Psoas muscle (tissue), 8 donors: Measurements from ENCODE around the gene RHOBTB3. TPM values are rescaled to one million over a fixed set of nuclear protein-coding genes. Genes with fewer than 3 reads are reported as not detected.
"Not testable (repeated sequence)": the region's sequence is repeated elsewhere in the genome, so short reads cannot be mapped to it uniquely, and the experiment has no call there.

Experiments used
- ATAC-seq, 4 donors: fragments of 200-7000 bp; cut with Tn5 transposase; one replicate each; pipeline ENCODE4 v1.9.1; 2020; ENCODE audit warnings: moderate library complexity in 3 of 4, mild to moderate bottlenecking in 2 of 4
- DNase-seq, 2 donors: peaks; one replicate each; pipeline ENCODE4 v3.0.0-alpha.2; 2020
- H3K27ac ChIP-seq: fragments of 200-600 bp; one replicate; pipeline ENCODE4 v1.8.0; 2022
- H3K27me3 ChIP-seq, 3 donors: fragments of 200-600 bp in 1 of 3; one replicate each; pipeline versions ENCODE4 v1.6.1 to v1.8.0; 2013 to 2022; ENCODE audit warnings: low read length in 2 of 3, mild to moderate bottlenecking in 2 of 3, moderate library complexity in 1 of 3; ENCODE audit not compliant: insufficient read depth in 3 of 3
- H3K36me3 ChIP-seq, 2 donors: fragments of 200-600 bp in 1 of 2; one replicate each; pipeline versions ENCODE4 v1.6.1 to v1.8.0; 2013 to 2022; ENCODE audit warnings: low read depth in 1 of 2, mild to moderate bottlenecking in 1 of 2, moderate library complexity in 1 of 2; ENCODE audit not compliant: insufficient read depth in 1 of 2
- H3K4me1 ChIP-seq: fragments of 200-600 bp; one replicate; pipeline ENCODE4 v1.8.0; 2022
- H3K4me3 ChIP-seq: fragments of 200-600 bp; one replicate; pipeline ENCODE4 v1.8.0; 2022; ENCODE audit warnings: mild to moderate bottlenecking
- H3K9me3 ChIP-seq: fragments of 200-600 bp; one replicate; pipeline ENCODE4 v1.8.0; 2022
- CTCF ChIP-seq: fragments of 200-600 bp; IDR thresholded peaks from one replicate; pipeline ENCODE4 v1.8.0; 2022; ENCODE audit warnings: antibody characterized with exemption
- WGBS, 3 donors: extraction: QIAGEN DNeasy Blood & Tissue Kit; methylation state at CpG; one replicate each; pipeline versions ENCODE4 v1.1.6 to v1.1.7; 2013; 5-methylcytosine and 5-hydroxymethylcytosine counted together
- intact Hi-C, 2 donors: fragments of 100-400 bp; cut with DNase I; formaldehyde crosslinking; loops; one replicate each; pipeline versions ENCODE4 v1.11.0 to v1.14.2; 2022
- polyA plus RNA-seq, 3 donors: library from polyadenylated mRNA; stranded (reverse); fragments of 200-250 nt; gene quantifications; one replicate each; pipeline ENCODE4 v1.2.3, GENCODE V29; 2013
- total RNA-seq, 4 donors: library from RNA; stranded (reverse); fragmentation: NEBNext Ultra II Directional in 2 of 4; extraction: Animal tissue kit (Norgen Biotek cat#: 25700) in 2 of 4; gene quantifications; one replicate each; pipeline versions ENCODE4 v1.2.1 to v1.2.4, GENCODE V29; 2021 to 2023
- donor health status: healthy with polysubstance abuse.
- donor health status: DM: no; HTN: no; CAD: no; lungs with moderate emphysema.
- donor health status: Bipolar disorder and iron deficiency.
- donor health status: healthy.
- donor health status: DM: yes; HTN: yes; CAD: no.
- donor health status: DM: no; HTN: no; CAD: no.
- donor health status: DM: no; HTN: no; CAD: no.
- donor health status: DM: yes; HTN: yes; CAD: no.

The RHOBTB3 gene
- total and polyA plus RNA-seq, 7 donors = 19.0 to 86.0 (median 53.2) TPM

GRCh38 chr5:95709967-95710650 is 21.0 kb upstream of the RHOBTB3 start:
- Histone ChIP-seq H3K9me3 (no peaks in the 10 kb centered on the region), H3K27me3 (no peaks in the 10 kb centered on the region), H3K27ac (peak overlapping the region; percentile 65), H3K36me3 (no peaks in the 10 kb centered on the region), H3K4me3 (peak overlapping the region; percentile 52), H3K4me1 (peaks cover 8% of the 10 kb centered on the region)
- TF ChIP-seq CTCF = no peak
- WGBS, 3 donors = 45 to 57% (median 52%) methylated on average over 15 of the region's 15 CpGs
- ATAC-seq (peak; percentile 58 to 80 (median 68)), DNase-seq (peak; percentile 40 to 74)
- intact Hi-C loops = no loop called here

- H3K27me3 ChIP-seq, H3K9me3 ChIP-seq, intact Hi-C loops, H3K36me3 ChIP-seq, H3K4me1 ChIP-seq: not testable (repeated sequence)
- H3K27ac ChIP-seq = peak overlapping the region; percentile 65
- ATAC-seq (peak in 3 of 4 donors; percentile 54 to 84 (median 77)), DNase-seq (peak in 1 of 2 donors; percentile 67)
- 28 to 30% (median 29%) methylated on average over 23 of the region's 23 CpGs for WGBS, 3 donors
- peak overlapping the region; percentile 52 for H3K4me3 ChIP-seq
Measured at GRCh38 chr5:95710651-95711500, 20.3 kb upstream of the RHOBTB3 start.

- H3K9me3 ChIP-seq = no peaks in the 10 kb centered on the region
- peaks cover 8% of the 10 kb centered on the region for H3K4me1 ChIP-seq
- WGBS, 3 donors = 91 to 93% (median 91%) methylated on average over 27 of the region's 27 CpGs
- no peak for TF ChIP-seq CTCF
- no peaks in the 10 kb centered on the region for H3K36me3 ChIP-seq
- no peak overlapping the region for H3K4me3 ChIP-seq
- H3K27me3 ChIP-seq = no peaks in the 10 kb centered on the region
- ATAC-seq (no peak), DNase-seq (no peak)
- intact Hi-C loops = no loop called here
- peak overlapping the region; percentile 65 for H3K27ac ChIP-seq
Measured at GRCh38 chr5:95711501-95712346, 19.4 kb upstream of the RHOBTB3 start.

GRCh38 chr5:95712347-95712958 is 18.7 kb upstream of the RHOBTB3 start:
- DNase-seq (no peak), ATAC-seq (peak; percentile 79 to 91 (median 84))
- Histone ChIP-seq H3K27ac (no peak overlapping the region), H3K4me3 (no peak overlapping the region), H3K27me3 (no peaks in the 10 kb centered on the region), H3K4me1 (peaks cover 8% of the 10 kb centered on the region), H3K9me3 (no peaks in the 10 kb centered on the region), H3K36me3 (no peaks in the 10 kb centered on the region)
- TF ChIP-seq CTCF = no peak
- intact Hi-C loops = no loop called here
- WGBS, 3 donors = 56 to 78% (median 69%) methylated on average over 2 of the region's 2 CpGs

GRCh38 chr5:95713246-95713645 is 17.9 kb upstream of the RHOBTB3 start:
- intact Hi-C loops, ATAC-seq: not testable (repeated sequence)
- WGBS, 3 donors = 89 to 96% (median 90%) methylated on average over 4 to 5 of the region's 5 CpGs

More at GRCh38 chr5:95713246-95713645, 17.9 kb upstream of the RHOBTB3 start:
- H3K4me3 ChIP-seq, DNase-seq, H3K4me1 ChIP-seq, H3K27ac ChIP-seq, H3K9me3 ChIP-seq, H3K27me3 ChIP-seq, H3K36me3 ChIP-seq: not testable (repeated sequence)
